NCI-H146 treated with DMSO at 0.1 percent for 48 hours (cell line): Measurements from ENCODE around the gene ERC1.

Source experiments
- DNase-seq: peaks from one replicate; lab custom pipeline; 2025; ENCODE audit not compliant: unreplicated experiment; lab: John Stamatoyannopoulos, UW

The ERC1 gene

GRCh38 chr12:1280059-1280458 lies 289.0 kb downstream of the ERC1 start:
- no peak for DNase-seq

- no peak for DNase-seq
Observed at GRCh38 chr12:1281683-1282366, 290.8 kb downstream of the ERC1 start.

- no peak for DNase-seq
Observed at GRCh38 chr12:1282670-1283315, 291.8 kb downstream of the ERC1 start.

GRCh38 chr12:1283316-1283715 lies 292.3 kb downstream of the ERC1 start:
- DNase-seq = no peak

GRCh38 chr12:1284611-1285010 lies 293.6 kb downstream of the ERC1 start:
- DNase-seq = no peak

- no peak for DNase-seq
Observed at GRCh38 chr12:1287446-1287975, 296.5 kb downstream of the ERC1 start.

- DNase-seq = no peak
Observed at GRCh38 chr12:1288333-1288732, 297.3 kb downstream of the ERC1 start.

- no peak for DNase-seq
Observed at GRCh38 chr12:1289371-1290155, 298.5 kb downstream of the ERC1 start.

- no peak for DNase-seq
Observed at GRCh38 chr12:1290716-1291115, 299.7 kb downstream of the ERC1 start.

- DNase-seq = no peak
Observed at GRCh38 chr12:1291601-1292332, 300.7 kb downstream of the ERC1 start.

- DNase-seq = no peak
Observed at GRCh38 chr12:1293901-1294300, 302.9 kb downstream of the ERC1 start.

- DNase-seq = no peak
Observed at GRCh38 chr12:1297206-1297605, 306.2 kb downstream of the ERC1 start.

GRCh38 chr12:1297639-1298175 lies 306.7 kb downstream of the ERC1 start:
- no peak for DNase-seq

GRCh38 chr12:1300460-1300859 lies 309.4 kb downstream of the ERC1 start:
- DNase-seq = no peak

GRCh38 chr12:1302201-1302870 lies 311.3 kb downstream of the ERC1 start:
- DNase-seq = no peak

- no peak for DNase-seq
Observed at GRCh38 chr12:1305063-1305434, 314.0 kb downstream of the ERC1 start.

- DNase-seq = no peak
Observed at GRCh38 chr12:1305791-1306500, 314.9 kb downstream of the ERC1 start.

- DNase-seq = no peak
Observed at GRCh38 chr12:1306817-1307216, 315.8 kb downstream of the ERC1 start.

- DNase-seq = no peak
Observed at GRCh38 chr12:1307796-1308195, 316.8 kb downstream of the ERC1 start.

- no peak for DNase-seq
Observed at GRCh38 chr12:1309613-1310012, 318.6 kb downstream of the ERC1 start.
